BLaER1 (cell line): ENCODE results near the gene XYLB.

Experiments used
- H3K27ac ChIP-seq: shearing (Covaris generic); formaldehyde crosslinking; 2 replicates; pipeline ENCODE4 v1.8.1; 2022
- H3K27me3 ChIP-seq: shearing (Covaris generic); formaldehyde crosslinking; 2 replicates; pipeline ENCODE4 v1.8.1; 2022
- H3K36me3 ChIP-seq: shearing (Covaris generic); formaldehyde crosslinking; 2 replicates; pipeline ENCODE4 v1.8.1; 2022
- H3K4me1 ChIP-seq: shearing (Covaris generic); formaldehyde crosslinking; 2 replicates; pipeline ENCODE4 v1.8.1; 2022
- H3K4me2 ChIP-seq: shearing (Covaris generic); formaldehyde crosslinking; 2 replicates; pipeline ENCODE4 v1.8.1; 2022
- H3K4me3 ChIP-seq: shearing (Covaris generic); formaldehyde crosslinking; 2 replicates; pipeline ENCODE4 v1.8.1; 2022
- H3K9ac ChIP-seq: shearing (Covaris generic); formaldehyde crosslinking; 2 replicates; pipeline ENCODE4 v1.8.1; 2022
- H3K9me3 ChIP-seq: shearing (Covaris generic); formaldehyde crosslinking; 2 replicates; pipeline ENCODE4 v1.8.1; 2022
- H4K20me1 ChIP-seq: shearing (Covaris generic); formaldehyde crosslinking; 2 replicates; pipeline ENCODE4 v1.8.1; 2022
- Cebpa-rat ChIP-seq: shearing (Covaris generic); IDR thresholded peaks from 2 replicates; pipeline ENCODE4 v1.8.1; 2022

XYLB gene

GRCh38 chr3:38455639-38456430, 109.2 kb downstream of the XYLB start:
- peaks cover 23% of the 10 kb centered on the region for H3K36me3 ChIP-seq
- H3K4me1 ChIP-seq = peaks cover 33% of the 10 kb centered on the region
- peak overlapping the region; percentile 97 for H3K4me3 ChIP-seq
- peak overlapping the region; percentile 99 for H3K9ac ChIP-seq
- peak overlapping the region; percentile 99; the same call in 1 of the 2 replicates for H3K27ac ChIP-seq
- H3K9me3 ChIP-seq = peaks cover 11% of the 10 kb centered on the region
- H3K27me3 ChIP-seq = no peaks in the 10 kb centered on the region
- H4K20me1 ChIP-seq = peaks cover 59% of the 10 kb centered on the region
- TF ChIP-seq Cebpa-rat = no peak
- peak overlapping the region; percentile 98 for H3K4me2 ChIP-seq

GRCh38 chr3:38457111-38458003, 110.8 kb downstream of the XYLB start:
- H3K4me2 ChIP-seq = no peak overlapping the region
- peaks cover 75% of the 10 kb centered on the region for H4K20me1 ChIP-seq
- H3K27ac ChIP-seq = no peak overlapping the region
- H3K27me3 ChIP-seq = no peaks in the 10 kb centered on the region
- H3K4me3 ChIP-seq = no peak overlapping the region
- H3K9me3 ChIP-seq = peaks cover 5% of the 10 kb centered on the region
- peaks cover 38% of the 10 kb centered on the region for H3K4me1 ChIP-seq
- peaks cover 29% of the 10 kb centered on the region for H3K36me3 ChIP-seq
- TF ChIP-seq Cebpa-rat = no peak
- no peak overlapping the region for H3K9ac ChIP-seq

- Histone ChIP-seq H3K4me1 (peaks cover 33% of the 10 kb centered on the region), H3K36me3 (peaks cover 41% of the 10 kb centered on the region), H4K20me1 (peaks cover 91% of the 10 kb centered on the region), H3K9me3 (peaks cover 18% of the 10 kb centered on the region), H3K9ac (no peak overlapping the region), H3K4me2 (peak overlapping the region; percentile 3; the same call in 1 of the 2 replicates), H3K27me3 (no peaks in the 10 kb centered on the region), H3K27ac (no peak overlapping the region), H3K4me3 (no peak overlapping the region)
- TF ChIP-seq Cebpa-rat = no peak
Observed at GRCh38 chr3:38458796-38459498, 112.4 kb downstream of the XYLB start.

- Histone ChIP-seq H3K4me2 (peak overlapping the region; percentile 3; the same call in 1 of the 2 replicates), H3K4me1 (peaks cover 33% of the 10 kb centered on the region), H4K20me1 (peaks cover 97% of the 10 kb centered on the region), H3K27ac (no peak overlapping the region), H3K9ac (no peak overlapping the region), H3K4me3 (no peak overlapping the region), H3K27me3 (no peaks in the 10 kb centered on the region), H3K36me3 (peaks cover 47% of the 10 kb centered on the region), H3K9me3 (peaks cover 24% of the 10 kb centered on the region)
- TF ChIP-seq Cebpa-rat = no peak
Observed at GRCh38 chr3:38459499-38460048, 113.0 kb downstream of the XYLB start.

GRCh38 chr3:38460377-38461270, 114.0 kb downstream of the XYLB start:
- Histone ChIP-seq H3K4me1 (peaks cover 31% of the 10 kb centered on the region), H3K9ac (no peak overlapping the region), H4K20me1 (peaks cover 97% of the 10 kb centered on the region), H3K36me3 (peaks cover 55% of the 10 kb centered on the region), H3K4me3 (no peak overlapping the region), H3K4me2 (peak overlapping the region; percentile 30), H3K27me3 (no peaks in the 10 kb centered on the region), H3K9me3 (peaks cover 34% of the 10 kb centered on the region), H3K27ac (no peak overlapping the region)
- TF ChIP-seq Cebpa-rat = no peak
